ENCODE results near the gene RBM18. TPM values are rescaled to one million over a fixed set of nuclear protein-coding genes. Genes with fewer than 3 reads are reported as not detected.

Gene RBM18
- total and polyA plus RNA-seq, 12 donors = 3.4 to 39.1 (median 16.4) TPM

DNA sequence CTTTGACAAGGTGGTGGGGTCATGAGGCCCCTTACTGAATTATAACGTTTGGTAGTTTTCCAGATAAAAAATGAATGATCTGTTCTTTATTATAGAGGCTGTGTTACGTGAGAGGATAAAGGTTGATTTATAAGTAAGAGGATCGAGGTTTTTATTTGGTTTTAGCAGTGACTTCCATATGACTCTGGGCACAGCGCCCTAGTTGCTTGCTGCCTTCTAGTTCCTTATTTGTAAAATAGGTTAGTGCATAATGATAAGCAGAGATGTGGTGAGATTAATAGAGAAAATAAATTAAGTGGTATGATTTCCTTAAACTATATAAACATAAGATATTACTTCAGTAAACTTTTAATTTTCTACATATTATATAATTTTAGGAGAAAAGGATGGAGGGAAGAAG is 29.9 kb upstream of the RBM18 start:
- Histone ChIP-seq H3K9me3 (replicated peaks in 1 of 3) (no peaks in the 10 kb centered on the region), H3K27me3 (no peaks in the 10 kb centered on the region), H3K27ac (no peak overlapping the region), H3K4me1 (replicated peaks in 1 of 2) (no peaks in the 10 kb centered on the region), H3K36me3 (replicated peaks in 1 of 2) (peaks cover 0 to 29% of the 10 kb centered on the region in 2 donors), H3K4me3 (no peak overlapping the region)
- WGBS, 4 donors = 65 to 73% (median 71%) methylated on average over 4 of the region's 4 CpGs
- TF ChIP-seq POLR2A (IDR thresholded peaks at IDR 0.05) = no peak
- TF ChIP-seq, protein P1, sequence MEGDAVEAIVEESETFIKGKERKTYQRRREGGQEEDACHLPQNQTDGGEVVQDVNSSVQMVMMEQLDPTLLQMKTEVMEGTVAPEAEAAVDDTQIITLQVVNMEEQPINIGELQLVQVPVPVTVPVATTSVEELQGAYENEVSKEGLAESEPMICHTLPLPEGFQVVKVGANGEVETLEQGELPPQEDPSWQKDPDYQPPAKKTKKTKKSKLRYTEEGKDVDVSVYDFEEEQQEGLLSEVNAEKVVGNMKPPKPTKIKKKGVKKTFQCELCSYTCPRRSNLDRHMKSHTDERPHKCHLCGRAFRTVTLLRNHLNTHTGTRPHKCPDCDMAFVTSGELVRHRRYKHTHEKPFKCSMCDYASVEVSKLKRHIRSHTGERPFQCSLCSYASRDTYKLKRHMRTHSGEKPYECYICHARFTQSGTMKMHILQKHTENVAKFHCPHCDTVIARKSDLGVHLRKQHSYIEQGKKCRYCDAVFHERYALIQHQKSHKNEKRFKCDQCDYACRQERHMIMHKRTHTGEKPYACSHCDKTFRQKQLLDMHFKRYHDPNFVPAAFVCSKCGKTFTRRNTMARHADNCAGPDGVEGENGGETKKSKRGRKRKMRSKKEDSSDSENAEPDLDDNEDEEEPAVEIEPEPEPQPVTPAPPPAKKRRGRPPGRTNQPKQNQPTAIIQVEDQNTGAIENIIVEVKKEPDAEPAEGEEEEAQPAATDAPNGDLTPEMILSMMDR (IDR thresholded peaks at IDR 0.05) = no peak
- intact Hi-C loops (cut with DNase I) = no loop called here
- no peak for DNase-seq

DNA sequence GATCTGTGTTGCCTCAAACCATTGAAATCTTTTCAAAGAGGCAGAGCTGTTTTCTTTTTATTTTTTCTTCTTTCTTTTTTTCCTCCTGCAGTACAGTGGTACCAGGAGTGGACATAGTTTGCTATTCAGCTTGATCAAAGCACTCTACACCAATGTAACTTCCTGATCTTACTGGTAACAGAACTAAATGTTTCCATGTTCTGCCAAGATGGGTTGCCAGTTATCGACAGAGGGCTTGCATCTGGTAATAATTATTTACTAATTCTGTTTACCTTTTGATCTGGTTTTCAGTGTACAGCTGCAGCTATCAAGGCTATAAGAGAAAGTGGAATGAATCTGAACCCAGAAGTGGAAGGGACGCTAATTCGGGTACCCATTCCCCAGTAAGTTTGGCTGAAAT is 26.8 kb upstream of the RBM18 start:
- 93 to 98% (median 97%) methylated on average over 3 of the region's 3 CpGs for WGBS, 4 donors

DNA sequence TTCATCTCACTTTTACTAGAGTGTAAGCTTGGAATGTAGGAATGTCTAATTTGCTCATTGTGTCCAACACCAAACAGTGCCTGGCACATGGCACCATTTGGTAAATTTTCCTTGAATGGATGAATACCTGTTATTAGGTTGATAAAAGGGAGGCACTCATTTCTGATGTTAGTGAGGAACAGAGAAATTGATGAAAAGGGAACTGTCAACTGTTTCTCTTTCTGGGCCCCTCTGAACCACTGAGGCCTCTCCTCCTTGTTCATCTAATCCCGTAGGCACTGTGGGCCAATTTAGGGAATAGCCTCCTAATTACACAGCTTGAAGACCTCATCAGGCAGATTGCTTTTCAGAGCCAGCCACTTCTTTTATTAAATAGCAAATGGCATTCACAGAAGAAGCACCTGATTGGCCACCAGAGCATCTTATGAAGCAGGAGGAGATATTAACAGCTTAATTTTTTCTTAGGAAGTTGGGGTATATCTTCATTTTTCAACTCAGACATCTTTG is 22.6 kb upstream of the RBM18 start:
- TF ChIP-seq, protein P1 (IDR thresholded peaks at IDR 0.05) = no peak
- no peak for TF ChIP-seq POLR2A (IDR thresholded peaks at IDR 0.05)
- intact Hi-C loops (cut with DNase I) = no loop called here
- WGBS, 4 donors = 76 to 88% (median 82%) methylated on average over 1 of the region's 1 CpG

More for the DNA sequence above, 26.8 kb upstream of the RBM18 start:
- Histone ChIP-seq H3K9me3 (replicated peaks in 1 of 3) (no peaks in the 10 kb centered on the region), H3K36me3 (replicated peaks in 1 of 2) (peaks cover 0 to 44% of the 10 kb centered on the region in 2 donors), H3K27ac (no peak overlapping the region), H3K27me3 (no peaks in the 10 kb centered on the region), H3K4me3 (no peak overlapping the region), H3K4me1 (replicated peaks in 1 of 2) (no peaks in the 10 kb centered on the region)
- no peak for DNase-seq
- TF ChIP-seq, protein P1 (IDR thresholded peaks at IDR 0.05) = no peak
- no peak for TF ChIP-seq POLR2A (IDR thresholded peaks at IDR 0.05)
- intact Hi-C loops (cut with DNase I) = no loop called here

DNA sequence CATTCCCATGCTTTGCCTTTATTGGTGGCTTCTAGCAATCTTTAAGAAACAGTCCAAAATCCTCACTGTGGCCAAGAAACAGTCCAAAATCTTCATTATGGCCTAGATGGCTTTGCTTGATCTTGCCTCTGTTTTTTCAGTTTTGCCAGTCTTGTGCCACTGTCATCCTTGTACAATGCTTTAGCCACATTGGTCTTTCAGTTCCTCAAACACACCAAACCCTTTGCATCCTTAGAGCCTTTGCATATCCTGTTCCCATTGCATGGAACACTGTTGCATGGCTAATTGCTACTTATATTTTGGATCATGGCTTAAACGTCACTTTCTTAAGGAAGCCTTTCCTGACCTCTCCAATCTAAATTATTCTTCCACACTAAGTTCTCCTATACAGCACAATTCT is 22.1 kb upstream of the RBM18 start:
- Histone ChIP-seq H3K9me3 (replicated peaks in 1 of 3) (no peaks in the 10 kb centered on the region), H3K4me1 (replicated peaks in 1 of 2) (no peaks in the 10 kb centered on the region), H3K36me3 (replicated peaks in 1 of 2) (peaks cover 0 to 35% of the 10 kb centered on the region in 2 donors), H3K4me3 (no peak overlapping the region), H3K27ac (no peak overlapping the region), H3K27me3 (no peaks in the 10 kb centered on the region)
- 71 to 91% (median 81%) methylated on average over 1 of the region's 1 CpG for WGBS, 4 donors
- no peak for TF ChIP-seq POLR2A (IDR thresholded peaks at IDR 0.05)
- TF ChIP-seq, protein P1 (IDR thresholded peaks at IDR 0.05) = no peak
- intact Hi-C loops (cut with DNase I) = no loop called here
- no peak for DNase-seq

More for the DNA sequence above, 22.6 kb upstream of the RBM18 start:
- H3K27me3 ChIP-seq = no peaks in the 10 kb centered on the region
- H3K27ac ChIP-seq = no peak overlapping the region
- DNase-seq = no peak
- no peaks in the 10 kb centered on the region for H3K9me3 ChIP-seq (replicated peaks in 1 of 3)
- H3K4me3 ChIP-seq = no peak overlapping the region
- no peaks in the 10 kb centered on the region for H3K4me1 ChIP-seq (replicated peaks in 1 of 2)
- peaks cover 0 to 40% of the 10 kb centered on the region in 2 donors for H3K36me3 ChIP-seq (replicated peaks in 1 of 2)
